SK-N-DZ (cell line): ENCODE data around the gene KRTAP3-2.

Source experiments
- DNase-seq: peaks from one replicate; pipeline ENCODE4 v3.0.0-alpha.2; 2015; ENCODE audit warnings: low spot score
- small RNA-seq, 2 experiments: library from RNA; depleted of rRNA; stranded (forward); fragments of <200 nt; gene quantifications; one replicate each; pipeline ENCODE3, GENCODE V24; 2014

KRTAP3-2 gene

GRCh38 chr17:40963838-40964237 is 35.9 kb downstream of the KRTAP3-2 start:
- DNase-seq, result no peak

- DNase-seq, result no peak
These were observed 37.6 kb downstream of the KRTAP3-2 start for GRCh38 chr17:40962059-40962561.

- no peak for DNase-seq
These were observed 38.1 kb downstream of the KRTAP3-2 start for GRCh38 chr17:40961591-40961990.

GRCh38 chr17:40960144-40960543 is 39.6 kb downstream of the KRTAP3-2 start:
- DNase-seq, result no peak

GRCh38 chr17:40958086-40958953 is 41.4 kb downstream of the KRTAP3-2 start:
- DNase-seq, result no peak

GRCh38 chr17:40956401-40957254 is 43.1 kb downstream of the KRTAP3-2 start:
- no peak for DNase-seq

- no peak for DNase-seq
These were observed 45.8 kb downstream of the KRTAP3-2 start for GRCh38 chr17:40953881-40954280.

- no peak for DNase-seq
These were observed 47.0 kb downstream of the KRTAP3-2 start for GRCh38 chr17:40952661-40953060.

- no peak for DNase-seq
These were observed 47.6 kb downstream of the KRTAP3-2 start for GRCh38 chr17:40952154-40952553.

- DNase-seq, result no peak
These were observed 48.6 kb downstream of the KRTAP3-2 start for GRCh38 chr17:40951011-40951622.

GRCh38 chr17:40950176-40950575 is 49.5 kb downstream of the KRTAP3-2 start:
- no peak for DNase-seq

GRCh38 chr17:40949418-40949817 is 50.3 kb downstream of the KRTAP3-2 start:
- no peak for DNase-seq

Small RNAs within 50 kb of the gene (small RNA-seq; reads per million reads assigned to genes)
- 0 reads per million in 2 experiments for gene KRTAP3-4P
